ENCODE data around the gene PDP2. TPM values are rescaled to one million over a fixed set of nuclear protein-coding genes. Genes with fewer than 3 reads are reported as not detected.

The PDP2 gene
- total and polyA plus RNA-seq, 9 of the 15 experiments (the other 6 are each of a cell fraction or from before 2014, with no cell fraction given), result 2.5 to 24.3 (median 7.2) TPM

- TF ChIP-seq, protein P1, sequence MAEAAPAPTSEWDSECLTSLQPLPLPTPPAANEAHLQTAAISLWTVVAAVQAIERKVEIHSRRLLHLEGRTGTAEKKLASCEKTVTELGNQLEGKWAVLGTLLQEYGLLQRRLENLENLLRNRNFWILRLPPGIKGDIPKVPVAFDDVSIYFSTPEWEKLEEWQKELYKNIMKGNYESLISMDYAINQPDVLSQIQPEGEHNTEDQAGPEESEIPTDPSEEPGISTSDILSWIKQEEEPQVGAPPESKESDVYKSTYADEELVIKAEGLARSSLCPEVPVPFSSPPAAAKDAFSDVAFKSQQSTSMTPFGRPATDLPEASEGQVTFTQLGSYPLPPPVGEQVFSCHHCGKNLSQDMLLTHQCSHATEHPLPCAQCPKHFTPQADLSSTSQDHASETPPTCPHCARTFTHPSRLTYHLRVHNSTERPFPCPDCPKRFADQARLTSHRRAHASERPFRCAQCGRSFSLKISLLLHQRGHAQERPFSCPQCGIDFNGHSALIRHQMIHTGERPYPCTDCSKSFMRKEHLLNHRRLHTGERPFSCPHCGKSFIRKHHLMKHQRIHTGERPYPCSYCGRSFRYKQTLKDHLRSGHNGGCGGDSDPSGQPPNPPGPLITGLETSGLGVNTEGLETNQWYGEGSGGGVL (CRISPR knock-in tag; IDR thresholded peaks at IDR 0.05), result no peak
- no peak for TF ChIP-seq MTA2 (IDR thresholded peaks at IDR 0.05; ENCODE audit: low read depth)
Observed at GRCh38 chr16:66918803-66919568, 38.7 kb downstream of the PDP2 start, which contains the start of gene CDH16 (continued).

GRCh38 chr16:66919569-66920298 is 39.4 kb downstream of the PDP2 start:
- Histone ChIP-seq H3K9me3 (replicated peaks; ENCODE audit: control insufficient read depth, insufficient read depth, low read depth, low read length) (no peaks in the 10 kb centered on the region), H3K27ac (ENCODE audit: extremely low read depth, low read depth, low read length) (no peak overlapping the region), H3K4me2 (ENCODE audit: insufficient read depth, low read length) (no peak overlapping the region), H3K36me3 (ENCODE audit: control insufficient read depth, insufficient read depth, low read length) (no peaks in the 10 kb centered on the region), H3K4me3 (no peak overlapping the region), H3K4me1 (replicated peaks in 1 of 2; ENCODE audit: control insufficient read depth in 2 of 2, insufficient read depth in 2 of 2, low read length in 2 of 2) (peaks cover 0 to 23% of the 10 kb centered on the region in 2 experiments; a peak in 2 of 5 replicates), H2AFZ (ENCODE audit: low read depth, low read length) (no peak overlapping the region), H3K27me3 (ENCODE audit: control insufficient read depth in 2 of 2, insufficient read depth in 2 of 2, low read length in 2 of 2) (peaks cover 12 to 64% of the 10 kb centered on the region in 2 experiments; a peak in 4 of 5 replicates), H3K9me1 (ENCODE audit: control insufficient read depth, insufficient read depth, low read length) (no peaks in the 10 kb centered on the region), H3K9ac (ENCODE audit: insufficient read depth in 1 of 2, low read depth in 2 of 2, low read length in 2 of 2) (no peak overlapping the region), H4K20me1 (replicated peaks; ENCODE audit: control insufficient read depth, insufficient read depth, low read length) (no peaks in the 10 kb centered on the region; the same call in 1 of the 2 replicates), H3K79me2 (ENCODE audit: control insufficient read depth, insufficient read depth, low read length) (no peaks in the 10 kb centered on the region)
- 2% methylated on average over 5 of the region's 5 CpGs for WGBS (ENCODE audit: insufficient coverage, low coverage, missing lambda C conversion rate)
- CTCF ChIA-PET (ENCODE audit: low intra/inter-chr PET ratio), result no interaction called here
- ATAC-seq (no peak), DNase-seq (ENCODE audit: extremely low read depth in 1 of 4, low spot score in 3 of 4) (no peak), FAIRE-seq (no peak)
- BruUV-seq (replicated peaks), result no TSS peak
- intact Hi-C loops (cut with micrococcal nuclease), result no loop called here
- POLR2A ChIA-PET, result interaction anchor here (0.9 to 2.4 kb wide), 3 partner anchors 9 to 20 kb away, joined by 3 to 9 read pairs (median 4); no protein-coding TSS in a partner anchor
- in situ Hi-C loops (cut with MboI), result no loop called here
- TF ChIP-seq ZFX (CRISPR knock-in tag; IDR thresholded peaks at IDR 0.05) (no peak), MYBL2 (IDR thresholded peaks at IDR 0.05; ENCODE audit: low read depth) (no peak), MYBL2 (CRISPR knock-in tag; IDR thresholded peaks at IDR 0.05; ENCODE audit: borderline replicate concordance) (no peak), COPS2 (conservative IDR thresholded peaks at IDR 0.05) (no peak), CBX1 (IDR thresholded peaks at IDR 0.05; ENCODE audit: low read depth) (no peak), HMGN3 (IDR thresholded peaks at IDR 0.05; ENCODE audit: borderline replicate concordance, extremely low read depth, insufficient read length, low read depth, low read length) (no peak)
- TF ChIP-seq, protein P2, sequence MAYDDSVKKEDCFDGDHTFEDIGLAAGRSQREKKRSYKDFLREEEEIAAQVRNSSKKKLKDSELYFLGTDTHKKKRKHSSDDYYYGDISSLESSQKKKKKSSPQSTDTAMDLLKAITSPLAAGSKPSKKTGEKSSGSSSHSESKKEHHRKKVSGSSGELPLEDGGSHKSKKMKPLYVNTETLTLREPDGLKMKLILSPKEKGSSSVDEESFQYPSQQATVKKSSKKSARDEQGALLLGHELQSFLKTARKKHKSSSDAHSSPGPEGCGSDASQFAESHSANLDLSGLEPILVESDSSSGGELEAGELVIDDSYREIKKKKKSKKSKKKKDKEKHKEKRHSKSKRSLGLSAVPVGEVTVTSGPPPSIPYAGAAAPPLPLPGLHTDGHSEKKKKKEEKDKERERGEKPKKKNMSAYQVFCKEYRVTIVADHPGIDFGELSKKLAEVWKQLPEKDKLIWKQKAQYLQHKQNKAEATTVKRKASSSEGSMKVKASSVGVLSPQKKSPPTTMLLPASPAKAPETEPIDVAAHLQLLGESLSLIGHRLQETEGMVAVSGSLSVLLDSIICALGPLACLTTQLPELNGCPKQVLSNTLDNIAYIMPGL (CRISPR knock-in tag; IDR thresholded peaks at IDR 0.05), result no peak
- TF ChIP-seq, protein P3, sequence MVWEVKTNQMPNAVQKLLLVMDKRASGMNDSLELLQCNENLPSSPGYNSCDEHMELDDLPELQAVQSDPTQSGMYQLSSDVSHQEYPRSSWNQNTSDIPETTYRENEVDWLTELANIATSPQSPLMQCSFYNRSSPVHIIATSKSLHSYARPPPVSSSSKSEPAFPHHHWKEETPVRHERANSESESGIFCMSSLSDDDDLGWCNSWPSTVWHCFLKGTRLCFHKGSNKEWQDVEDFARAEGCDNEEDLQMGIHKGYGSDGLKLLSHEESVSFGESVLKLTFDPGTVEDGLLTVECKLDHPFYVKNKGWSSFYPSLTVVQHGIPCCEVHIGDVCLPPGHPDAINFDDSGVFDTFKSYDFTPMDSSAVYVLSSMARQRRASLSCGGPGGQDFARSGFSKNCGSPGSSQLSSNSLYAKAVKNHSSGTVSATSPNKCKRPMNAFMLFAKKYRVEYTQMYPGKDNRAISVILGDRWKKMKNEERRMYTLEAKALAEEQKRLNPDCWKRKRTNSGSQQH (CRISPR knock-in tag; IDR thresholded peaks at IDR 0.05), result no peak
- TF ChIP-seq, protein P4, sequence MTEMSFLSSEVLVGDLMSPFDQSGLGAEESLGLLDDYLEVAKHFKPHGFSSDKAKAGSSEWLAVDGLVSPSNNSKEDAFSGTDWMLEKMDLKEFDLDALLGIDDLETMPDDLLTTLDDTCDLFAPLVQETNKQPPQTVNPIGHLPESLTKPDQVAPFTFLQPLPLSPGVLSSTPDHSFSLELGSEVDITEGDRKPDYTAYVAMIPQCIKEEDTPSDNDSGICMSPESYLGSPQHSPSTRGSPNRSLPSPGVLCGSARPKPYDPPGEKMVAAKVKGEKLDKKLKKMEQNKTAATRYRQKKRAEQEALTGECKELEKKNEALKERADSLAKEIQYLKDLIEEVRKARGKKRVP (CRISPR knock-in tag; IDR thresholded peaks at IDR 0.05), result no peak

All from K562 (cell line).